SU-DHL-6 (cell line): Measurements from ENCODE around the gene HS6ST1.

Source experiments
- H2AFZ ChIP-seq: fragments of 200-600 bp; sonication (generic); 2 replicates; pipeline ENCODE4 v1.6.1; 2014; ENCODE audit warnings: low read depth, mild to moderate bottlenecking, moderate library complexity, mixed read lengths, antibody characterized with exemption, low read length; ENCODE audit not compliant: severe bottlenecking
- H3F3A ChIP-seq: fragments of 200-600 bp; shearing (Covaris generic); 2 replicates; pipeline ENCODE4 v1.6.0; 2016; ENCODE audit warnings: antibody characterized with exemption, mild to moderate bottlenecking; ENCODE audit not compliant: insufficient read depth
- H3K27ac ChIP-seq: fragments of 200-600 bp; sonication (generic); 2 replicates; pipeline ENCODE4 v1.5.1; 2016; ENCODE audit warnings: low read depth, mild to moderate bottlenecking, low read length, moderate library complexity, mixed read lengths
- H3K27me3 ChIP-seq: fragments of 200-600 bp; sonication (generic), shearing (Covaris generic); 2 replicates; pipeline ENCODE4 v1.6.0; 2014; ENCODE audit warnings: mild to moderate bottlenecking, low read length
- H3K36me3 ChIP-seq: fragments of 200-600 bp; sonication (generic); 2 replicates; pipeline ENCODE4 v1.6.1; 2014; ENCODE audit warnings: mild to moderate bottlenecking, low read length, mixed read lengths
- H3K4me2 ChIP-seq: fragments of 300-600, 200-600 bp; shearing (Covaris generic), sonication (generic); 2 replicates; pipeline ENCODE4 v1.6.0; 2014; ENCODE audit warnings: low read length, low read depth, mild to moderate bottlenecking; ENCODE audit not compliant: poor library complexity, severe bottlenecking
- H3K4me3 ChIP-seq: fragments of 200-600 bp; sonication (generic); 2 replicates; pipeline ENCODE4 v1.5.1; 2014; ENCODE audit warnings: antibody characterized with exemption, low read length, mild to moderate bottlenecking, mixed read lengths; ENCODE audit not compliant: insufficient read depth, poor library complexity, severe bottlenecking
- H3K79me2 ChIP-seq: fragments of 200-600 bp; sonication (generic); 2 replicates; pipeline ENCODE4 v1.6.1; 2014; ENCODE audit warnings: mild to moderate bottlenecking, low read length, moderate library complexity; ENCODE audit not compliant: insufficient read depth
- H3K9ac ChIP-seq: fragments of 200-600 bp; sonication (generic); 2 replicates; pipeline ENCODE4 v1.7.0; 2014; ENCODE audit warnings: mild to moderate bottlenecking, low read length
- H3K9me2 ChIP-seq: fragments of 200-600 bp; sonication (generic); replicated peaks from 2 replicates; pipeline ENCODE4 v1.6.1; 2014; ENCODE audit warnings: low read length; ENCODE audit not compliant: insufficient read depth
- H3K9me3 ChIP-seq: fragments of 200-600 bp; sonication (generic); 2 replicates; pipeline ENCODE4 v1.6.1; 2014; ENCODE audit warnings: low read length, mixed read lengths; ENCODE audit not compliant: insufficient read depth
- H4K20me1 ChIP-seq: fragments of 200-600 bp; sonication (generic); 2 replicates; pipeline ENCODE4 v1.6.1; 2014; ENCODE audit warnings: low read depth, mild to moderate bottlenecking, antibody characterized with exemption, low read length, moderate library complexity, mixed read lengths
- CTCF ChIP-seq: fragments of 200-600 bp; sonication (generic); IDR thresholded peaks from one replicate; pipeline ENCODE4 v1.5.1; 2017; ENCODE audit warnings: antibody characterized with exemption, mild to moderate bottlenecking, low read length, moderate library complexity; ENCODE audit not compliant: insufficient read depth, poor library complexity, severe bottlenecking
- EZH2phosphoT487 ChIP-seq: fragments of 200-600 bp; sonication (generic), shearing (Covaris generic); conservative IDR thresholded peaks from 2 replicates; pipeline ENCODE4 v1.6.1; 2018; ENCODE audit warnings: mild to moderate bottlenecking, antibody characterized with exemption, low read length, moderate library complexity, mixed read lengths

The HS6ST1 gene

GRCh38 chr2:128345436-128346165 lies 26.9 kb upstream of the HS6ST1 start:
- TF ChIP-seq CTCF, result no peak
- no peak for TF ChIP-seq EZH2phosphoT487
- Histone ChIP-seq H3K9ac (no peak overlapping the region), H3K36me3 (no peaks in the 10 kb centered on the region), H3F3A (no peaks in the 10 kb centered on the region), H3K27ac (no peak overlapping the region), H3K4me2 (no peak overlapping the region), H3K27me3 (no peaks in the 10 kb centered on the region), H4K20me1 (no peaks in the 10 kb centered on the region), H3K79me2 (no peaks in the 10 kb centered on the region), H3K9me3 (no peaks in the 10 kb centered on the region), H2AFZ (no peak overlapping the region), H3K4me3 (no peak overlapping the region), H3K9me2 (no peaks in the 10 kb centered on the region)

GRCh38 chr2:128344101-128344500 lies 25.4 kb upstream of the HS6ST1 start:
- no peaks in the 10 kb centered on the region for H3K9me3 ChIP-seq

GRCh38 chr2:128343459-128343858 lies 24.8 kb upstream of the HS6ST1 start:
- H3K4me3 ChIP-seq, result no peak overlapping the region
- H4K20me1 ChIP-seq, result no peaks in the 10 kb centered on the region
- H3K9me2 ChIP-seq, result no peaks in the 10 kb centered on the region
- H3K4me2 ChIP-seq, result no peak overlapping the region
- no peak for TF ChIP-seq CTCF
- no peak for TF ChIP-seq EZH2phosphoT487
- H3K36me3 ChIP-seq, result no peaks in the 10 kb centered on the region
- no peak overlapping the region for H3K27ac ChIP-seq
- no peak overlapping the region for H2AFZ ChIP-seq
- H3K9me3 ChIP-seq, result no peaks in the 10 kb centered on the region
- H3K9ac ChIP-seq, result no peak overlapping the region
- H3K27me3 ChIP-seq, result peaks cover under 1% of the 10 kb centered on the region; the same call in 1 of the 2 replicates
- no peaks in the 10 kb centered on the region for H3K79me2 ChIP-seq
- no peaks in the 10 kb centered on the region for H3F3A ChIP-seq

More at GRCh38 chr2:128344101-128344500, 25.4 kb upstream of the HS6ST1 start:
- Histone ChIP-seq H3K36me3 (no peaks in the 10 kb centered on the region), H3K9ac (no peak overlapping the region), H3K27ac (no peak overlapping the region), H3K27me3 (no peaks in the 10 kb centered on the region), H3K4me2 (no peak overlapping the region), H3K4me3 (no peak overlapping the region), H3F3A (no peaks in the 10 kb centered on the region), H2AFZ (no peak overlapping the region), H4K20me1 (no peaks in the 10 kb centered on the region), H3K9me2 (no peaks in the 10 kb centered on the region), H3K79me2 (no peaks in the 10 kb centered on the region)
- TF ChIP-seq CTCF (no peak), EZH2phosphoT487 (no peak)
